HUDEP-2 (cell line): ENCODE data around the gene LRRC40.
A peak's percentile ranks its signal among the peaks of the same experiment; 100 is the strongest.

Source experiments
- DNase-seq, 76 experiments: peaks; one replicate each; lab custom pipeline; 2025; ENCODE audit not compliant: unreplicated experiment in 76 of 76; lab: John Stamatoyannopoulos, UW

The LRRC40 gene

DNA sequence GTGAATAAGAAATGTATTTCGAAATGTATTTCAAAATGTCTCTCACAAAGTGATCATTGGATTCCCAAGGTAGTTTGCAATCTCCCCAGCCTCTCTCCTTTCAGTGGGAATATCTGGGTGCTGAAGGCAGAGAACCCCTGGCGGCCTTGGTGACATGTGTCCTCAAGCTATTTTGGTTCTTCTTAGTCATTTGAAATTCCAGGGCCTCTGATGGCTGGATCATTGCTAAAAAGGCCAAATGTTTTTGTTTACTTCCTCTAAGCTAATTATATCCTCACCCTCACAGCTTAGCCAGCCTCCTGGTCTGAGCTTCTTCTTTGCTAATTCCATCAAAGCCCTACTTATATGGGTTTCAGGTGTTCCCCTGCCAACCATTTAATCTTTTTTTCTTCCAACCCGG is 71.2 kb downstream of the LRRC40 start:
- DNase-seq, result no peak

DNA sequence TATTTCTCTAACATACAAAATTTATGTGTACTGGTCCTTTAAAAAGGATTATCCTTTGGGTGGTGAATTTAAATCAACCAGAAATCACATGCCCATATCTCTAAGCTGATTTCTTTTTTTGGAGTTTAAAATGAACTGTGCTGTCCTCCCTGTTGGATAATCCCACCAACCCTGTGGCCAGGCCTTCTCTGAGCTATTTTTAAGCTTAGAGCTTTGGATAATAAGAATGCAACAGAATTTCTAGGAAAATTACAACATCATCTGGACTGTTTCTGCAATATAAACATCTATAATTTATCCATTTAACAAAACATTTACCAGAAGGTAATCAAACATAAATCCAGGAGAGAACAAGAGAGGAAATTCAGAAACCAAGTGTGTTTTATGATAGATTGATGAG is 88.3 kb downstream of the LRRC40 start:
- no peak for DNase-seq

DNA sequence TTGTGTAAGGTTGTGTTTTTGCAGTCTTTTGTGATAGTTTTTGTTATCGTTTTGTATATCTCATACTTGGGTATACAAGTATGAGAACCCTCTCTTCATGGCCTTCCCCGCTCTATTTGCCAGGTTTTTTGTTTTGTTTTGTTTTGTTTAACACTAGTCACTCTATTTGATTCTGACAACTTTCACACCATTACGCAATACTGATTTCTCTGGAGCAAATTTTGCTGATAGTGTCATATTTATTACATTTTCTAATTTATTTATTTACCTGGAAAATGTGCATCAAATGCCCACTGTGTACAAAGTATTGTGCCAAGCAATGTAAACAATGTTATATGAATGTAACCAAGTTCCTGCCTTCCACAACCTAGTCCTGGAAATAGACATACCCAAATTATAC is 90.1 kb downstream of the LRRC40 start:
- DNase-seq, result no peak

DNA sequence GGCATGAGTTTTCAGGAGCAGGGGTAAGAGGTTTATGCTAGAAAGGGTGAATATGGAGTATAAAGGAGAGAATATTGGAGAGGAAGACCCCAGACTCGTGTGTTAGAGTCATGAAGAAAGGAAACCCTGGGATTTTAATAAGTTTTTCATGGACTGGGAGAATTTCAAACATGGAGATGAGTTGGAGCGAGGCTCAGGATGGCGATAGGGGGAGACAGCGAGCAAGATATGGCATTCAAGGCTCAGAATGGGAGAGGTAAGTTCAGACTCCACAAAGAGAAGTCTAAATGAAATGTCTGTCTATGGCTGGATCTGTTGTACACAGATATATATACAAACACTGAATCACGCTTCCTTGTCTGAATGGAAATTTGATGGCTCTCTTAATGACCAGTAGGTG is 92.5 kb downstream of the LRRC40 start:
- DNase-seq, result peak in 3 of 76 experiments; percentile 1 to 4 (median 1)

DNA sequence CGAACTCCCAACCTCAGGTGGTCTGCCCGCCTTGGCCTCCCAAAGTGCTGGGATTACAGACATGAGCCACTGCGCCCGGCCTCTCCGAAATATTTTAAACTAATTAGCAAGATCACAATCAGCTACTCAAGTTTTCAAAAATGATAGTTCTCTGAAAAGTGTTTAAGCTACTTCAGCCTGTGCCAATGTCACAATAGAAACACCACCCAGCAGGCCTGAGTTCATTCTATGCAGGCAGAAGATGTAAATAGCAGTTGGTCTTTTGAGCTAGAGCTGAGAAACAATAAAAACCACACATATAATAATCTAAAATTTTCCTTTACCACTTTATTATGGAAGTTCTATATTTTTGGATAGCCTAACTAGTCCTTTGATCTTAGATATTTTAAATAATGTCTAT is 96.1 kb downstream of the LRRC40 start:
- no peak for DNase-seq

DNA sequence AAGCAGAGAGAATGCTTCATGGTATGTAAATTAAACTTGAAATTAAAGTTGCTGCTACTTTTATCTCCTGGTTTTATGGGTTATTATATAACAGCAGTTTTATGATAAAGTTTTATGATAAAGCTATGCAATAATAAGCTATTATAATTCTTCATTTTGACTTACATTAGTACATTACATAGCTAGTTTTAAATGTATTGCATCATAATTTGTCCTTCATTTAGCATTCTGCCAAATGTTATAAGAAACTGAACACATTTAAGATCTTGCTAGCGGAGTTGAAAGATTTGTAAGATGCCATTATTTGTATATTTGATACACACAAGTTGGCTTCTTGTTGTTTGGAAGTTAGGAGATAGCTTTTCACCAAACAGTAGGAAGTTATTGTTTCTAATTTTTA is 101.6 kb downstream of the LRRC40 start:
- no peak for DNase-seq

DNA sequence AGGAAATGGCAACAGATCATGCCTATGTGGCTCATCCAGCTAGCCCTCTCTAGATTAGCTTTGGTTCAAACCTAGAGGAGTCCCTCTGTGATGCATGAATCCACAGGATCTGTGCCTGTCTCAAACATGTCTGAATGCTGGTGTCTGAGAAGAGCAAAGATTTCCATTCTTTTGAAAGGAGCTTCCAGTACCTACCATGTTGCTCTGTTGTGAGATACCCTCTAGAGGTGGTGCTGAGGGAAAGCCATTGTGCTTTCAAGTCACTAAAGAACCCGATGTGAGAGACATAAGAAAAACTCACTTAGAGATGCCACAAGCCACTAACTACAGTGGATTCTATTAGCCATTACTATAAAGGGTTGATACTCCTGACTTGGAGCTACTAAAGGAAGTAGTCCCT is 103.6 kb downstream of the LRRC40 start:
- no peak for DNase-seq

DNA sequence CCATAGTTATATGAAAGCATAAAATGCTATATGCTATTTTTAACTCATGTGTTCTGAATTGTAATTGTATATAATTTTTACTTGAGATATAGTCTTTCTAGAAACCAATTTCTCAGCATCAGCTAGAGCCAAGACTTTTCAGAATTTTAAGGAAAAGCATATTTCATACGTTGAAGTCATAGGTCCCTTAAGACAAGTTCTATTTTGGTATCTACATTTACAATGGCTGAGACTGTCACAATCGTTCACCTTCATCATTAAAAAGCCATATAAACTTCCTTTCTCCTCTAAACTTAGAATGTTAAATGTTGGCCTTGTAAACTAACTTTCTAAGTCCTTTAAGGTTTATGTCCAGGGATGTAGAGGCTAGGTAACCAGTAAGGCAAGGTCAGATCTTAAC is 104.1 kb downstream of the LRRC40 start:
- DNase-seq, result no peak
